ENCODE data around the gene EEFSEC.

The EEFSEC gene

GRCh38 chr3:128452678-128453275 is 299.5 kb downstream of the EEFSEC start:
- WGBS, 2 experiments, result 90% methylated on average over 21 of the region's 21 CpGs
- no peak overlapping the region for H3K27ac ChIP-seq (ENCODE audit: insufficient read depth, low read depth, low read length, poor library complexity, severe bottlenecking)
- no peaks in the 10 kb centered on the region for H3K36me3 ChIP-seq (ENCODE audit: control insufficient read depth, insufficient read depth, low read length)
- peaks cover 5% of the 10 kb centered on the region for H3K4me1 ChIP-seq (ENCODE audit: control insufficient read depth, insufficient read depth, low read length)
- H3K4me3 ChIP-seq (ENCODE audit: insufficient read depth, low read depth, low read length), result no peak overlapping the region
- H3K9me3 ChIP-seq (ENCODE audit: control insufficient read depth, low read length), result no peaks in the 10 kb centered on the region
- H3K27me3 ChIP-seq (ENCODE audit: control insufficient read depth, insufficient read depth, low read length, poor library complexity, severe bottlenecking), result peaks cover 4% of the 10 kb centered on the region

- H3K4me3 ChIP-seq (ENCODE audit: insufficient read depth, low read depth, low read length), result no peak overlapping the region
- H3K27me3 ChIP-seq (ENCODE audit: control insufficient read depth, insufficient read depth, low read length, poor library complexity, severe bottlenecking), result peaks cover 4% of the 10 kb centered on the region
- 90 to 93% methylated on average over 20 to 21 of the region's 21 CpGs for WGBS, 2 experiments
- H3K9me3 ChIP-seq (ENCODE audit: control insufficient read depth, low read length), result no peaks in the 10 kb centered on the region
- no peak overlapping the region for H3K27ac ChIP-seq (ENCODE audit: insufficient read depth, low read depth, low read length, poor library complexity, severe bottlenecking)
- H3K4me1 ChIP-seq (ENCODE audit: control insufficient read depth, insufficient read depth, low read length), result peaks cover 5% of the 10 kb centered on the region
- H3K36me3 ChIP-seq (ENCODE audit: control insufficient read depth, insufficient read depth, low read length), result no peaks in the 10 kb centered on the region
Observed at GRCh38 chr3:128453501-128454309, 300.4 kb downstream of the EEFSEC start.

DNA sequence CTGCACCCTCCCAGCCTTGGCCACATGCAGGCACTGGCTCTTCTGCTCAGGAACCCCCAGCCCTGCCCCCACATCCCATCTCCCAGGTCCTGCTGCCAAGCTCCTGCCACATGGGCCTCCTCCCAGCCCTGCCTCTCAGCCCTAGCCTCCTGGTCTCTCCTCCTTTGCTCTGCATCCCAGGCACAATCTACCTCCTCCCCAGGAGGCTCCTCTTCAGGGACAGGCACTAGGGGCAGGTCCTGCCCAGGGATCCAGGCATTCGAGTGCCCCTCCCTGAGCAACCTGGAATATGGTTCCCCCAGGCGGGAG is 301.0 kb downstream of the EEFSEC start:
- H3K4me1 ChIP-seq (ENCODE audit: control insufficient read depth, insufficient read depth, low read length), result peaks cover 5% of the 10 kb centered on the region
- peaks cover 4% of the 10 kb centered on the region for H3K27me3 ChIP-seq (ENCODE audit: control insufficient read depth, insufficient read depth, low read length, poor library complexity, severe bottlenecking)
- 81 to 90% methylated on average over 2 of the region's 2 CpGs for WGBS, 2 experiments
- no peaks in the 10 kb centered on the region for H3K36me3 ChIP-seq (ENCODE audit: control insufficient read depth, insufficient read depth, low read length)
- H3K4me3 ChIP-seq (ENCODE audit: insufficient read depth, low read depth, low read length), result no peak overlapping the region
- H3K9me3 ChIP-seq (ENCODE audit: control insufficient read depth, low read length), result no peaks in the 10 kb centered on the region
- H3K27ac ChIP-seq (ENCODE audit: insufficient read depth, low read depth, low read length, poor library complexity, severe bottlenecking), result no peak overlapping the region

DNA sequence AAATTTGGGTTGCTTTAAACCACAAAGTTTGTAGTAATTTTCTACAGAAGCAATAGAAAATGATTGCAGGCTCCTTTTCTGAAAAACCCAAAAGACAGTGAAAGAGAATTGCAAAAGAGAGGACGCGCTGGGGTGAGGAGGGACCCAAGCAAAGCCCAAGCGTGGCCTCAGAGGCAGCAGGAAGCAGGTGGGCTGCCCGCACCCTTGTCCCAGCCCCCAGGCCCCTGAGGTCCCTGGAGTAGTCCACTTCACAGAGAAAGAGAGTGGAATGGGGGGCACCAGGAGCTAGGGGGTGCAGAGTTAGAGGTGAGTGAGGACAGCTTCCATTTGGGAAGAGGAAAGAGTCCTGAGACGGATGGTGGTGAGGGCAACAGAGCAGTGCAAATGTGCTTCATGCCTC is 301.8 kb downstream of the EEFSEC start:
- no peaks in the 10 kb centered on the region for H3K36me3 ChIP-seq (ENCODE audit: control insufficient read depth, insufficient read depth, low read length)
- 71 to 75% methylated on average over 5 of the region's 5 CpGs for WGBS, 2 experiments
- peaks cover 5% of the 10 kb centered on the region for H3K4me1 ChIP-seq (ENCODE audit: control insufficient read depth, insufficient read depth, low read length)
- H3K4me3 ChIP-seq (ENCODE audit: insufficient read depth, low read depth, low read length), result no peak overlapping the region
- H3K9me3 ChIP-seq (ENCODE audit: control insufficient read depth, low read length), result no peaks in the 10 kb centered on the region
- peaks cover 4% of the 10 kb centered on the region for H3K27me3 ChIP-seq (ENCODE audit: control insufficient read depth, insufficient read depth, low read length, poor library complexity, severe bottlenecking)
- no peak overlapping the region for H3K27ac ChIP-seq (ENCODE audit: insufficient read depth, low read depth, low read length, poor library complexity, severe bottlenecking)

GRCh38 chr3:128455786-128456748 is 302.8 kb downstream of the EEFSEC start:
- no peak overlapping the region for H3K27ac ChIP-seq (ENCODE audit: insufficient read depth, low read depth, low read length, poor library complexity, severe bottlenecking)
- H3K4me3 ChIP-seq (ENCODE audit: insufficient read depth, low read depth, low read length), result no peak overlapping the region
- peaks cover 5% of the 10 kb centered on the region for H3K4me1 ChIP-seq (ENCODE audit: control insufficient read depth, insufficient read depth, low read length)
- H3K9me3 ChIP-seq (ENCODE audit: control insufficient read depth, low read length), result no peaks in the 10 kb centered on the region
- peaks cover 4% of the 10 kb centered on the region for H3K27me3 ChIP-seq (ENCODE audit: control insufficient read depth, insufficient read depth, low read length, poor library complexity, severe bottlenecking)
- WGBS, 2 experiments, result 89 to 92% methylated on average over 16 of the region's 16 CpGs
- H3K36me3 ChIP-seq (ENCODE audit: control insufficient read depth, insufficient read depth, low read length), result no peaks in the 10 kb centered on the region

- no peaks in the 10 kb centered on the region for H3K36me3 ChIP-seq (ENCODE audit: control insufficient read depth, insufficient read depth, low read length)
- peaks cover 5% of the 10 kb centered on the region for H3K4me1 ChIP-seq (ENCODE audit: control insufficient read depth, insufficient read depth, low read length)
- no peak overlapping the region for H3K27ac ChIP-seq (ENCODE audit: insufficient read depth, low read depth, low read length, poor library complexity, severe bottlenecking)
- peaks cover 4% of the 10 kb centered on the region for H3K27me3 ChIP-seq (ENCODE audit: control insufficient read depth, insufficient read depth, low read length, poor library complexity, severe bottlenecking)
- 73 to 75% methylated on average over 27 of the region's 27 CpGs for WGBS, 2 experiments
- no peak overlapping the region for H3K4me3 ChIP-seq (ENCODE audit: insufficient read depth, low read depth, low read length)
- H3K9me3 ChIP-seq (ENCODE audit: control insufficient read depth, low read length), result no peaks in the 10 kb centered on the region
Observed at GRCh38 chr3:128456776-128457715, 303.8 kb downstream of the EEFSEC start.

- H3K27me3 ChIP-seq (ENCODE audit: control insufficient read depth, insufficient read depth, low read length, poor library complexity, severe bottlenecking), result peaks cover 4% of the 10 kb centered on the region
- no peak overlapping the region for H3K27ac ChIP-seq (ENCODE audit: insufficient read depth, low read depth, low read length, poor library complexity, severe bottlenecking)
- WGBS, 2 experiments, result 91 to 92% methylated on average over 12 of the region's 12 CpGs
Observed at GRCh38 chr3:128457937-128458336, 304.7 kb downstream of the EEFSEC start.

More at GRCh38 chr3:128457937-128458336, 304.7 kb downstream of the EEFSEC start:
- Histone ChIP-seq H3K9me3 (ENCODE audit: control insufficient read depth, low read length) (no peaks in the 10 kb centered on the region), H3K36me3 (ENCODE audit: control insufficient read depth, insufficient read depth, low read length) (no peaks in the 10 kb centered on the region), H3K4me1 (ENCODE audit: control insufficient read depth, insufficient read depth, low read length) (peaks cover 5% of the 10 kb centered on the region), H3K4me3 (ENCODE audit: insufficient read depth, low read depth, low read length) (no peak overlapping the region)

All from ectodermal cell (in vitro differentiated cells).